GM12873 (cell line): ENCODE data around the gene EFNA5.

Experiments used
- CTCF ChIP-seq: IDR thresholded peaks from 2 replicates; pipeline ENCODE4 v1.5.1; 2012; ENCODE audit warnings: low read depth, mild to moderate bottlenecking, moderate library complexity, low read length, control low read depth; ENCODE audit not compliant: insufficient read depth; ENCODE audit errors: missing control alignments

The EFNA5 gene

GRCh38 chr5:107670932-107671741, at the start of gene EFNA5:
EFNA5 (minus strand) TSS chr5:107670937.
- TF ChIP-seq CTCF = no peak

- TF ChIP-seq CTCF = no peak
These were observed 48.4 kb upstream of the EFNA5 start for GRCh38 chr5:107719034-107719606.

- no peak for TF ChIP-seq CTCF
These were observed 47.1 kb upstream of the EFNA5 start for GRCh38 chr5:107717816-107718215.

GRCh38 chr5:107713228-107713627, 42.5 kb upstream of the EFNA5 start:
- no peak for TF ChIP-seq CTCF

- TF ChIP-seq CTCF = no peak
These were observed 41.7 kb upstream of the EFNA5 start for GRCh38 chr5:107712359-107712870.

GRCh38 chr5:107705402-107706014, 34.8 kb upstream of the EFNA5 start:
- no peak for TF ChIP-seq CTCF
